CD4-positive, alpha-beta T cell treated with Interleukin-10 for 1 hour (primary cell): ENCODE measurements around the gene PLPPR2.
A peak's percentile ranks its signal among the peaks of the same experiment; 100 is the strongest.
"Not testable (repeated sequence)": the region's sequence is repeated elsewhere in the genome, so short reads cannot be mapped to it uniquely, and the experiment has no call there.

Source experiments
- DNase-seq: peaks from one replicate; pipeline ENCODE4 v3.0.0-alpha.2; 2020

The PLPPR2 gene

DNA sequence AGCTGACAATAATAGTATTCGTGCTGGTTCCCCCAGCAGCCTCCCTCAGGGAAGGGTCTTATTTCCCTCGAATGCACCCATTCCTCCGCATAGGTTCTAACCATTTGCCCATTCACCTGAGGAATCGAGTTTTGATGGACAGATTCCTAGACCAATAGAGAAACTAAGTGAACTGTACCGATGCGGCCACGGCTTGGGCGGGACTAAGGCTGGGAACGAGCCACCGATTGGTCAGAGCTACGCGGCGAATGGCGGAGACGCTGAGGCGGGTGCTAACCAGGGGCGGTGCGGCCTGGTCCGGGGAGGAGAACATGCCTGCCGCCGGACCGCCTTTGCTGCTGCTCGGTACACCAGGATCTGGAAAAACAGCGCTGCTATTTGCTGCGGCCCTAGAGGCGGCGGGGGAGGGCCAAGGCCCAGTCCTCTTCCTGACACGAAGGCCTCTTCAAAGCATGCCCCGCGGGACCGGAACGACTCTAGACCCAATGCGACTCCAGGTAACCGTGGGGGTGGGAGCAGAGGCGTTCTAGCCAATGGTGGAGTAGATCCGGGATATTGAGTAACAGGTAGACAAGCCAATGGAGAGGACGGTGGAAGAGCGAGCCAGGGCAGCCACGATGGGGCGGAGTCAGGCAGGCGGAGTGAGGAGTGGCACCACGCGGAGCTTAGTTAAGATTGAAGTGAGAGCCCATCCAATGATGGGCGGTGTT is 19.4 kb downstream of the PLPPR2 start, which contains the start of gene SWSAP1:
Gene SWSAP1 (plus strand): TSS at position 234 of the 710 bp plus-strand sequence. CDS start 15 bp downstream, at position 249.
- DNase-seq = peak; percentile 99

DNA sequence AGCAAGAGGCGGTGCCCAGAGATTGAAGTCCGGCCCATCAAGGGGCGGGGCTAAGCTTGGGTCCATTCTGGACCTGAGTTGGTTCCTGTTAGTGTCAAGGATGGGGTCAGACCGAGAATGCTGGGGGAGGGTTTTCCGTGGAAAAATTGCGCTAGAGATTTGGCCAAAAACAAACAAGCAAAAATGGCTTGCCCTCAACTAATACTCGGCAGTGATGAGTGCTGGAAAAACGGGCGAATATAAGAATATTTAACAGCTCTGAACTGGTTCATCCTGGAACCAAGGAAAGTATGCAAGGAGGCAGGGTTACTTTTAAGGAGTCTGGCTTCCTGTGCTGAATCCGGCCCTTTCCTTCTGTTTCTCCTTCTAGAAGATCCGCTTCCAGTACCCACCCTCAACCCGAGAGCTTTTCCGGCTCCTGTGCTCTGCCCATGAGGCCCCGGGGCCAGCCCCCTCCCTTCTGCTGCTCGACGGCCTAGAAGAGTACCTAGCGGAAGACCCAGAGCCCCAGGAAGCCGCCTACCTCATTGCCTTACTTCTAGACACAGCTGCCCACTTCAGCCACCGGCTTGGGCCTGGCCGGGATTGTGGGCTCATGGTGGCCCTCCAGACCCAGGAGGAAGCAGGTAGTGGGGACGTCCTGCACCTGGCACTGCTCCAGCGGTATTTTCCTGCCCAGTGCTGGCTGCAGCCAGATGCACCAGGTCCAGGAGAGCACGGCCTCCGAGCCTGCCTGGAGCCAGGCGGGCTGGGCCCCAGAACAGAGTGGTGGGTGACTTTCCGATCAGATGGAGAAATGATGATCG is 20.1 kb downstream of the PLPPR2 start:
- DNase-seq = peak; percentile 82

DNA sequence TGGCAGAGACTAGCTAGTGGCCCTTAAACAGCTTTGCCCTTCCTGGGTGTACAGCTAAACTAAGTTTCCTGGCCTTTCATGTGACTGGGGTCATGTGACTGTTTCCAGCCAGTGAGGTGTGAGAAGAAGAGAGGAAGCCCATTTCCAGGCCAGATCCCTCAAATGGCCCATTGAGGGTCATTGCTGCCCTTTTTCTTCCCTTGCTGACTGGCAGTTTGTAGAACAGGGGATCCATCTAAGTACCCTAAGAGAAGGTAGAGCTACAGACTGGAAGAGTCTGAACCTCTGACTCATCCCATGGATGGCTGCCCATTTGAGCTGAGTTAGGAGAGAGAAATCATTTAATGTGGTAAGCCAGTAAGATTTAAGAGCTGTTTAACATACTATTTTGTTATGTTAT is 22.0 kb downstream of the PLPPR2 start:
- DNase-seq = no peak

DNA sequence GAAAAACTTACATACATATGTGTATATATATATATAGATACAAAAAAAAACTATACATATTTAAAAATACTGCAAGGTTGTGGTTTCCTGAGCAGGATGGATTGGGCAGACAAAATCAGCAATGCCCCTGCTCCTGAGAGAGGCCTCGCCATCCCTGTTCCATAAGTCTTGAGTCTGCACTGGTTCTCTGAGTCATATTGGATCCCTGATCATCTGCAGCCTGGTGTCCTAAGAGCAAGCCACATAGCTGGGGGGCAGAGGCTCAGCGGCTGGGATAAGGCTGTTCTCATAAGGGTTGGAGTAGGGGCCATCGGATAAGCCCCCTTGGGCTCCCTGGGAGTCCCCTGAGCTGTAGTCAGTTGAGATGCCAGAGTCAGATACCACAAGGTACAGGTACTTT is 22.5 kb downstream of the PLPPR2 start:
- DNase-seq = no peak

DNA sequence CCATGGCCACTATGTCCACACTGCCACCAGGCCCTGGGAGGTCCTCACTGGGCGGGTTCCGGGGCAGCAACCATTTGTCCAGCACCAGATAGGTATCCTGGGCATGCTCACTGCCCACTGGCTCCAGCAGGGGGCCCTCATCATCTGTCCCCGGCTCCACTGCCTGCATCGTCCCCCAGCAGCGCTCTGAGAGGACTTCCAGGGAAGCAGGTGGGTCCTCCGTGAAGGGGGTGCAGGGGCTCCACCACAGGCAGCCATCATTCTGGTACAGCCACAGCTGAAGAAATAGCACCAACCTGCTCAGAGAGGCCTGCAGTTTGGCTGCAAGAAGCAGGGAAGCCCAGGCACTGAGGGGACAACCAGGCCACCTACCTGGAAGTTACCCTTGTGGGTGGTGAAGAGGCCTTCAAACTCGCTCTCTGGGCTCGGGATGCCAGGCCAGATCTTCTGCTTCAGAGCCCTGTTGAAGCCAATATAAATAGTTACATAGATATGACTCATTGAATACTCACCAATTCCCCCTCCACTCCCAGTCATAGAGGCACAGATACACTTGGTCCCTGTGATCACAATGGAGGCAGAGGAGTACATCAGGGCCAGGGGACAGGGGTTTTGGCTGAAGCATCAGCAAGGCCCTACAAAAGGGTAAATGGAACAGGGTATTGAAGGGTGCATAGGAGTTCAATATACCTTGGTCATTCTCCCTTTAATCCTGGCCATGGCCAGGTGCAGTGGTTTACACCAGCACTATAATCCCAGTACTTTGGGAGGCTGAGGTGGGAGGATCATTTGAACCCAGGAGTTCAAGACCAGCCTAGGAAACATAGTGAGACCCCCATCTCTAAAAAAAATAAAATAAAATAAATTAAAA is 23.3 kb downstream of the PLPPR2 start:
- DNase-seq = no peak

DNA sequence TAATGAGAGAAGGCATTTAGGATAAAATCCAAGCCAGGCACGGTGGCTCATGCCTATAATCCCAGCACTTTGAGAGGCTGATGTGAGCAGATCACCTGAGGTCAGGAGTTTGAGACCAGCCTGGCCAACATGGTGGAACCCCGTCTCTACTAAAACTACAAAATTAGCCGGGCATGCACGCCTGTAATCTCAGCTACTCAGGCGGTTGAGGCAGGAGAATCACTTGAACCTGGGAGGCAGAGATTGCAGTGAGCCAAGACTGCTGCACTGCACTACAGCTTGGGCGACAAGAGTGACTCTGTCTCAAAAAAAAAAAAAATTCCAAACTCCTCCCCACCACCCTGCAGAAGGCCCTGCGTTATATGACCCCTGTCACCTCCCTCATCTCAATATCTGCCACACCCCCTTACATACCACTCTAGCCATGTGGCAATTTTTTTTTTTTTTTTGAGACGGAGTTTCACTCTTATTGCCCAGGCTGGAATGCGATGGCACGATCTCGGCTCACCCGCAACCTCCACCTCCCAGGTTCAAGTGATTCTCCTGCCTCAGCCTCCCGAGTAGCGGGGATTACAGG is 24.1 kb downstream of the PLPPR2 start:
- not testable (repeated sequence) for DNase-seq

DNA sequence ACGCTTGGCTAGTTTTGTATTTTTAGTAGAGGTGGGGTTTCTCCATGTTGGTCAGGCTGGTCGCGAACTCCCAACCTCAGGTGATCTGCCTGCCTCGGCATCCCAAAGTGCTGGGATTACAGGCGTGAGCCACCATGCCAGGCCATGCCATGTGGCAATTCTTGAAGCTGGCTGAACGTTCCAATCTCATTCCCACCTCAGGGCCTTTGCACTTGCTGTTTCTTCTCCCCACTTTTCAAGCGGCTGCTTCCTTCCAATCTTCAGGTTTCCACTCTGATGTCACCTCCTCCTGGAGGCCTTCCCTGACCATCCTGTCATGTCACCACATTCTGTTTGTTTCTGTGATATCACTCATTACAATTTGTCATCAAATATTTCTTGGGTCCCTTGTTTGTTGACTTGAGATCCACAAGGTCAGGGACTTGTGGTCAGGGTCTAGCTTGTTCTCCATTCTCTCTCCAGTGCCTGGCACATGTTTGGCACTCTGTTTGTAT is 24.7 kb downstream of the PLPPR2 start:
- DNase-seq = no peak

DNA sequence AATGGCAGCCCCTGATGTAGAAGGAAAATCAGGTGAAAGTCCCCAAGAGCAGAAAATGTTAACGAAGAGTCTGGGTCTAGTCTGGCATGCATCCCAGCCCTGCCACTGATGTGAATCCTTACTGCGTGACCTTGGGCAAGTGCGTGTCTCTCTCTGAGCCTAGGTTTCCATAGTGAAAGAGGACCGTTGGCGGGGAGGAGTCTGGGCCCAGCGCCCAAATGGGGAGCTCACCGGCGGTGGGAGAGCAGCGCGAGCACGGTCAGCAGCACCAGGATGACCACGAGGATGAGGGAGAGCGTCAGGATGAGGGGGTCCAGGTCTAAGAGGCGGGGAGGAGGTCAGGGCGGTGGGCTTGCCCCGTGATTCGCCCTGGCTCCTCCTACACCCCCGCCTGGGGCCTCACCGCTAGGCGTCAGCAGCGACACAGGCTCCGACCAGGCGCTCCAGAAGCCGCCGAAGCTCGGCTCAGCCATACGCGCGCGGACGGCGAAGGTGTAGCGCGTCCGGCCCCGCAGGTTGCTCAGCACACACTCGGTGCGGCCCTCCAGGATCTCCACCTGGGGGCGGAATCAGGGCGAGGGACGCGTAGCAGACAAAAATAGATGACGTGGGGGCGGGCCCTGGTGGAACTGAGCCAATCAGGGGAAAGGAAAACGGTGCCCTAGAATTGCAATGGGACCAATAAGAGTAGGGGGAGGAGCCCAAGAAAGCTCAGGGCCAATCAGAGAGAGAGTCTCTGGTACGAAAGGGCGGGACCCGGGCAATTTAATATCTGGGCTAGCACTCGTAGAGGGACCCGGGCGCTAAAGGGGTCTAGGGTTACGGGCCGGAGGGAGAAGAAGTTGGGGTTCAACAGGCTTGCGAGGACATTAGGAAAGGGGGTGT is 25.7 kb downstream of the PLPPR2 start:
- DNase-seq = peak; percentile 99

DNA sequence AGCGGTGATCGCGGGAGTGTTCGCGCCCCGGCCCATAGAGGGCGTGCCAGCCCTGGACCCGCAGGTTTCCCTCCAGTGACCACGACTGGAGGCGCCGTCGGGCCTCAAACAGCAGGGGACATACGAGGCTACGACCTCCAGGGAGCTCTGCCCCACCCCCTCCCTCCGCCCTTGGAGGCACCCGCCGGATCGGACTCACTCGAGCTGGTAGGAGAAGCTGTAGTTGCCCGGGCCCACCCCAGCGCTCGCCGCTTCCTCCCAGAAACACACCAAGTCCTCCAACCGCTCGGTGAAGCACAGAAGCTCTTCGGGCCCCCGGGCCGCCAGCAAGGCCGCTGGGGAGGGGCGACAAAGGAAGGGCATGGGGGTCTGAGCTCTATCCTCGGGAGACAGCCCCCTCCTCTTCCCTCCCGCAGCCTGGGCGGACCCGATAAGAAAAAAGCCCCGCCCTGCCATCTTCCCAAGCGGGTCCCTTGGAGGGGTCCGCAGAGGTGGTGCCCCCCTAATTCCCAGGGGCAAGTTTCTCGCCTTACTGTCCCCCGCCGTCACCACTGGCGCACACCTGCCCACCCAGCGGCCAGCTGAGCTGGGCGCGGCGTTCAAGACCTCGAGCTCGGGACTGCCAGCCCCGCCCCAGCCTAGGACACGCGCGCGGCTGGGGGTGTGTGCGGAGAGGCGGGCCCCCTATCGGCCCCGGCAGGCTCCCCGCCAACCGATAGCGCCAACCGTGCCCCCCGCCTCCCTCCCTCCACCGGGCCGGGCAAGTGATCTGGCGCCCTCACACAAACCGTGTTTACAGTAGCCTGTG is 27.9 kb downstream of the PLPPR2 start:
- peak; percentile 45 for DNase-seq

DNA sequence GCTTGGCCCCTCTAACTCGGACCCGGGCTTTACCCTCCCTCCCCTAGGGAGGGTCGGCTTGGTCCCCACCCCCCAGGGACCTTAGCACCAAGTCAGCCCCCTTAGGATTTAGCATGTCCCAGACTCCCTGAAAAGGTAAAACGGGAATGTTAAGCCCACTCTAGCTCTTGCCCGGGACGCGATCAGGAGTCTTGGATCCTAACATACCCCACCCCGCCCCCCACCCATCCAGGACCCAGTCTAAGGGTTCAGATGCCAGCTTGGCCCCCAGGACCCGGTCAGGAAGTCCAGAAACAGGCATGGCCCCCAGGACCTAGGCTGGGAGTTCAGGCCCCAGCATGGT is 28.4 kb downstream of the PLPPR2 start:
- DNase-seq = no peak

DNA sequence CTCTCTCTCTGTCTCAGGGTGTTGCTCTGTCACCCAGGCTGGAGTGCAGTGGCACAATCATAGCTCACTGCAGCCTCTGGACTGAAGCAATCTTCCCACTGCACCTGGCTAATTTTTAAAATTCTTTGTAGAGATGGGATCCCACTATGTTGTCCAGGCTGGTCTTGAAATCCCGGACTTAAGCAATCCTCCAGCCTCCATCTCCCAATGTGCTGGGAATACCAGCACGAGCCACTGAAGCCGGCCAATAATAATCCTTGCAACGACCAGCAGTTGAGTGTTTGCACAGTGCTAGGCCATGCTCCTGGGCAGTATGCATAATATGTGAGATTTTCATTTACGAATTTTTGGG is 29.5 kb downstream of the PLPPR2 start:
- DNase-seq = no peak

DNA sequence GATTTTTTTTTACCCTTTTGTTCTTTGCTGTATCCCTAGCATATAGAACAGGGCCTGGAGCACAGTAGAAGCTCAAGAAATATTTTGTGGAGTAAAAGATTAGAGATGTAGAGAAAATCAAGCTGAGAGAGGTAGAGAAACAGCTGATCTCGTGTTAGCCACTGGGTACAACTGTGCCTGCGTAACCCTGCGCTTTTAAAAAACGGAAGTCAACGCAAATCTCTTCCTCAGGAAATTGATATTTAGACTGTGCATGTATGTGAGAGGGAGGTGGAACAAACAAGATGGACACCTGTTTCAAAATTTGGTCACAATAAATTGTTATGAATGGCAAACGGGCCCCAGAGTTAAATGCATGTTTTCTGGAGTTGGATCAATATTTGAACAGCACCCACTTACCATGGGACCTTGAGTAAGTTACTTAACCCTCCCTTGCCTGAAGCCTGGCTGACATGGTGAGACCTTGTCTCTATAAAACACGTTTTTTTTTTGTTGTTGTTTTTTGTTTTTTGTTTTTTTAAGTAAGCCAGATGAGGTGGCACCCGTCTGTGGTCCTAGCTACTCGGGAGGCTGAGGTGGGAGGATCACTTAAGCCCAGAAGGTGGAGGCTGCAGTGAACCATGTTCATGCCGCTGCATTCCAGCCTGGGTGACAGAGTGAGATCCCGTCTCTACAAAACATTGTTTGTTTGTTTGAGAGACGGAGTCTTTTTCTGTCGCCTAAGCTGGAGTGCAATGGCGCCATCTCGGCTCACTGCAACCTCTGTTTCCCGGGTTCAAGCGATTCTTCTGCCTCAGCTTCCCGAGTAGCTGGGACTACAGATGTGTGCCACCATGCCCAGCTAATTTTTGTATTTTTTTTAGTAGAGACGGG is 32.2 kb downstream of the PLPPR2 start:
- no peak for DNase-seq

DNA sequence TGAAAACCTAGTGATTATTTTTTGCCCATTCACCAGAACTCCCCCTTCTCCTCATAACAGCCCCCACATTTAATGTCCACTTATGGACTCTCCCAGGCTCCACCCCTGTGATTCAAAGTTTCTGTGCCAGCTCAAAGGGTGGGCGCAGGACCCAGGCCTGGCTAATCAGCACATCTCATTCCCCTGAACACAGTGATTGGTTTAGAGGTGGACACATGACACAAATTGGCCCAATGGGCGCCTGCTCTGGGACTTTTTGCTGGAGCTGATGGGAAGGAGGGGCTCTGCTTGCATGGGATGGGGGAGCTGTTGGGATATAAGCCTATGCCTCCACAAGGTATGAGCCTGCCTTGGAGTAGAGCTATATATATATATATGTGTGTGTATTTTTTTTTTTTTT is 35.1 kb downstream of the PLPPR2 start:
- DNase-seq = no peak

DNA sequence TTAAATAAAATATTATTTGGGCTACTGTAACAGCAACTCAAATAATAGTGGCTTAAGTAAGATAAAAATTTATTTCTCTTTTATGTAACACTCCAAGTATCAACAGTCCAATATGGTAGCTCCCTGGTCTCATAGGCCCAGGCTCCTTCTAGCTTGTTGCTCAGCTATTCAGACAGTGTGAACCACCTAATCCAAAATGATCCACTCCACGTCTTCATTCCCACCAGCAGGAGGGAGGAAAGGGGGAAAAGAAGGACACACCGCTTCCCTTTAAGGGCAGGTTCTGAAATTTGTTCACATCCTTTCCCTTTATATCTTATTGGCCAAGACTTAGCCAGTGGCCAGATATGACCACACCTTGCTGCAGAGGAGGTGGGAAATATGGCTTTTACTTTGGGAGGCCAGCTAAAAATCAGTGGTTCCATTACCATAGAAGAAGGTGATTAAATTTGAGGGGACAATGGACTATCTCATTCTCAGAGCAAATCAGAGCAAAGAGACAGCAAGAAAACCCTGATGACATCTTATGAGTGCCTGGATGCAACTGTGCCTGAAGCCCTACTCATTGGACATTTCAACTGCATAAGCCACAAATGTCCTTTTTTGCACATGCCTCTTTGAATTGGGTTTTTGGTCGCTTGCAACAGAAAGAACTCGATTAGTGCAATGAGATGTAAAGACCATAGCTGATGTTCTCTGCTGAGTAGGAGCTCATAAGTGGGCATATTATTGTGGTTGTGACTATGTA is 35.9 kb downstream of the PLPPR2 start:
- no peak for DNase-seq

DNA sequence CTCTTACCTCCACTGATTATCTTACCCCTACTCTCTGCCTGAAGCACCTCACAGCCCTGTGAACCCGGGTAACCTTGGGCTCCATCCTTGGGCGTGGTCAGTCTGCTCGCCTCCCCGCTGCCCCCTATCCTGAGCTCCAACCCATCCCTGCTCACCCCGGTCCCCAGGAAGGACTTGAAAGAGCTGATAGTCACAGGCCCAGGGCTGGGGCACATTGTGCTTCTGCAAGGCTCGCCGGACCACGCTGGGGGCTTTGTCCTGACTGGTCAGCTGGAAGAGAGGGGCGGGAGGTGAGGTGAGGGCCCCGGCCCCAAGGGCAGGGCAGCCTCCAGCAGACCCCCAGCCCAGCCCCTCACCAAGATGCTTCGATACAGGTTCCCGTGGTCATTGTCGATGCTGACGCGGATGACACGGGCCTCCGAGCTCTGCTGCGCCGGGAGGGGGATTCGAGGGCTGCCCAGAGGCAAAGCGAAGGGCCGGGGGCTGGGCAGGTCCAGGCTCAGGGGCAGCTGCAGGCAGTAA is 41.9 kb downstream of the PLPPR2 start:
- DNase-seq = no peak

DNA sequence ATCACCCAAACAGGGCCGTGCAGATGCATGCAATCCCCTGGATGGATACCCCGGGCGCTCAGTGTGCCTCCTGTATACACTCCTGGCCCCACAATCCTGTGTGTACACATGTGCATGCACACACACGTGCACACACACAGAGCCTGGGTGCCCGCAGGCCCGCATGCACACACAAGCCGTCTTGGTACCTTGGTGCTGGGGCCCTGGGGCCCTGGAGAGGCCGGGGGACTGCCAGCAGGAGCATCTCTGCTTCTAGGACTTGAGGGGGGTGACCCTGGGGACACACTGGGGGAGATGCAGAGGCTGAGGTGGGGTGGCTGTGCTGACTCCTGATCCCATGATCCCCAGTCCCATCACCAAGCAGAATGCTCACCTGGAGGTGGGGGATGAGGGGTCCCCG is 44.4 kb downstream of the PLPPR2 start:
- DNase-seq = no peak

DNA sequence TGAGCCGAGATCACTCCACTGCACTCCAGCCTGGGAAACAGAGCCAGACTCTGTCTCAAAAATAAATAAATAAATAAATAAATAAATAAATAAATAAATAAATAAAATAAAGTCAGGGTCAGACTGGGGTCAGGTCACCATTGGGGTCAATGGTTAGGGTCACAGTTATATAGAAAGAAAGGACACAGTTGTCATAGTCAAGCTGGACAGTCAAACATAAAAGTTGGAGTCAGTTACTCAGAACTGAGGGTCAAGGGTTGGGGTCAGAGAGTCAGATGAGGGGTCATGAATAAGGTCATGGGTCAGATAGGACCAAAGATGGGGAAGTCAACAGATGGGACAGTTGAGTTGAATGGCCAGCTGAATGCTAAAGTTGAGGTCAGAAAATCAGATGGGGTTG is 45.6 kb downstream of the PLPPR2 start:
- no peak for DNase-seq

DNA sequence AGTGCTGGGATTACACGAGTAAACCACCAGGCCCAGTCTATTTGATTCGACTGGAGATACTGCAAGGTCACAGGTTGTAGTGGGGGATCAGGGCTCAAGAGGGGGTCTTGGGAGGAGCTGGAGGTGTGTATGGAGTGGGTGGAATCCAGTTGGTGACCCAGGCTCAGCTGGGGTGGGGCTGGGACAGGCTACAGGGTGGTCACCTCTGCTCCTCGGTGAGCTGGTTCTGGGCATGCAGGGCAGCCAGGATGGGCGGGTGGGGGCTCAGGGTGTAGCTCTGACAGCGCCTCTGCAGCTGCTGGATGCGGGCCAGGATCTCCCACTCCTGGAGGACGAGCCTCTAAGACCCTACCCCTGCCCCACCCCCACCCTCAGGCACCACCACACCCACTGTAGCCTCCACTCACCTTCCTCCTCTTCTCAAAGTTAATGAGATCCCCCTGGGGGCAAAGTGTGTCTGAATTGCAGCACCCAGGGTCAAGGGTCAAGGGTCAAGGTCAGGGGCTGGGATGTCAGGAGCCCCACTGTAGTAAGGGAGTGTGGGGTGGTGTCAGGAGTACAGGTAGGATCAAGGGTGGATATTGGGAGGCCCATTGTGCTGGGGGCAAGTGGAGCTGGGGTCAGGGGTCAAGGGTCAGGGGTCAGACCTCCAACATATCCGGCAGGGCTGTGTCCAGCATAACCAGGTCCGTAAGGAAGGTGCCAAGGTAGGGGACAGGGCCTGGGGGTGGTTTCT is 46.7 kb downstream of the PLPPR2 start:
- DNase-seq = no peak
